ENCODE measurements around the gene CD209.
"Not testable (repeated sequence)": the region's sequence is repeated elsewhere in the genome, so short reads cannot be mapped to it uniquely, and the experiment has no call there.

CD209 gene

GRCh38 chr19:7767487-7767886 lies 20.2 kb upstream of the CD209 start:
- H3K4me3 ChIP-seq (ENCODE audit: low read length): no peak overlapping the region
- TF ChIP-seq CTCF (conservative IDR thresholded peaks at IDR 0.05; ENCODE audit: low read depth, low read length): no peak
- no peak for DNase-seq (ENCODE audit: low read depth)

GRCh38 chr19:7766535-7766934 lies 19.2 kb upstream of the CD209 start:
- DNase-seq (ENCODE audit: low read depth): no peak
- TF ChIP-seq CTCF (conservative IDR thresholded peaks at IDR 0.05; ENCODE audit: low read depth, low read length): no peak
- no peak overlapping the region for H3K4me3 ChIP-seq (ENCODE audit: low read length)

DNA sequence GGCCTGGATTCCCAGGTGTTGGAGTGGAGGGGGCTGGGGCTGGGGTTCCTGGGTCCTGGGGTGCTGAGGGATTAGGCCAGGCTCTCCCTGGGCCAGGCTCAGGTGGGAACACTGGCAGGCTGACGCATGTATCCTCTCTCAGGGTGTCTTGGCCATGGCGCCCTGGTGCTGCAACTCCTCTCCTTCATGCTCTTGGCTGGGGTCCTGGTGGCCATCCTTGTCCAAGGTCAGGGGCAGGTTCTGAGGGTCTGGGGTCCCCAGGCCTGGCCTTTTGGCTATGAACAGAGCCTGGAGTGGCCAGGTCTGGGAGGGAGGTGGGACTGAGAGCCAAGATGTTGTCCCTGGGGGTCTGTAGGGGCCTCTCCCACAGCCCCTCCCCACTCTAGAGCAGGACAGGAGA lies 17.7 kb upstream of the CD209 start:
- H3K4me3 ChIP-seq (ENCODE audit: low read length); DNase-seq (ENCODE audit: low read depth): not testable (repeated sequence)

GRCh38 chr19:7764157-7764556 lies 16.8 kb upstream of the CD209 start:
- not testable (repeated sequence) for H3K4me3 ChIP-seq (ENCODE audit: low read length); DNase-seq (ENCODE audit: low read depth)

GRCh38 chr19:7763696-7764095 lies 16.4 kb upstream of the CD209 start:
- no peak for TF ChIP-seq CTCF (conservative IDR thresholded peaks at IDR 0.05; ENCODE audit: low read depth, low read length)
- no peak overlapping the region for H3K4me3 ChIP-seq (ENCODE audit: low read length)
- DNase-seq (ENCODE audit: low read depth): no peak

GRCh38 chr19:7762719-7763293 lies 15.5 kb upstream of the CD209 start, which contains the start of gene CLEC4M:
TSS of gene CLEC4M (plus strand) at chr19:7763243. CDS start at chr19:7763267, 24 bp downstream.
- no peak for TF ChIP-seq CTCF (conservative IDR thresholded peaks at IDR 0.05; ENCODE audit: low read depth, low read length)
- no peak within 1 kb of the TSS for H3K4me3 ChIP-seq (ENCODE audit: low read length)
- DNase-seq (ENCODE audit: low read depth): no peak

- DNase-seq (ENCODE audit: low read depth): no peak
- no peak overlapping the region for H3K4me3 ChIP-seq (ENCODE audit: low read length)
- TF ChIP-seq CTCF (conservative IDR thresholded peaks at IDR 0.05; ENCODE audit: low read depth, low read length): no peak
Measured at GRCh38 chr19:7759156-7759555, 11.8 kb upstream of the CD209 start.

DNA sequence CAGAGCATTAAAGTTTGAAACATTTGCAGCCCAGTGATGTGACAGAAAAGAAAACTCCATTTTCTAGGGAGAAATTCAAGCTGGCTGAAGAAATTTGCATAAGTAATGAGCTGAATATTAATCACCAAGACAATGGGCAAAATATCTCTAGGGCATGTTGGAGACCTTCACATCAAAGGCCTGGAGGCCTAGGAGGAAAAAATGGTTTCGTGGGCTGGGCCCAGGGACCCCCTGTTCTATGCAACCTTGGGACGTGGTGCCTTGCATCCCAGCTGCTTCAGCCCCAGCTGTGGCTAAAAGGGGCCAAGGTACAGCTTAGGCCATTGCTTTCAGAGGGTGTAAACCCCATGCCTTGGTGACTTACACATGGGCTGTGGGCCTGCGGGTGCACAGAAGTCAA lies 10.0 kb upstream of the CD209 start:
- TF ChIP-seq CTCF (conservative IDR thresholded peaks at IDR 0.05; ENCODE audit: low read depth, low read length): no peak
- DNase-seq (ENCODE audit: low read depth): no peak
- no peak overlapping the region for H3K4me3 ChIP-seq (ENCODE audit: low read length)
